ENCODE data around the gene S100A14.

GRCh38 chr1:153599847-153600246 is 16.3 kb downstream of the S100A14 start:
- no peak for TF ChIP-seq CTCF (IDR thresholded peaks at IDR 0.05)
- TF ChIP-seq POLR2A (IDR thresholded peaks at IDR 0.05), result no peak
- no peak for TF ChIP-seq POLR2AphosphoS5 (IDR thresholded peaks at IDR 0.05)

All from prostate gland (tissue), 2 donors.